ENCODE data around the gene PLCB2. TPM values are rescaled to one million over a fixed set of nuclear protein-coding genes. Genes with fewer than 3 reads are reported as not detected.

PLCB2 gene
- total and polyA plus RNA-seq, 7 donors, result 0.73 to 4.6 (median 2.0) TPM

DNA sequence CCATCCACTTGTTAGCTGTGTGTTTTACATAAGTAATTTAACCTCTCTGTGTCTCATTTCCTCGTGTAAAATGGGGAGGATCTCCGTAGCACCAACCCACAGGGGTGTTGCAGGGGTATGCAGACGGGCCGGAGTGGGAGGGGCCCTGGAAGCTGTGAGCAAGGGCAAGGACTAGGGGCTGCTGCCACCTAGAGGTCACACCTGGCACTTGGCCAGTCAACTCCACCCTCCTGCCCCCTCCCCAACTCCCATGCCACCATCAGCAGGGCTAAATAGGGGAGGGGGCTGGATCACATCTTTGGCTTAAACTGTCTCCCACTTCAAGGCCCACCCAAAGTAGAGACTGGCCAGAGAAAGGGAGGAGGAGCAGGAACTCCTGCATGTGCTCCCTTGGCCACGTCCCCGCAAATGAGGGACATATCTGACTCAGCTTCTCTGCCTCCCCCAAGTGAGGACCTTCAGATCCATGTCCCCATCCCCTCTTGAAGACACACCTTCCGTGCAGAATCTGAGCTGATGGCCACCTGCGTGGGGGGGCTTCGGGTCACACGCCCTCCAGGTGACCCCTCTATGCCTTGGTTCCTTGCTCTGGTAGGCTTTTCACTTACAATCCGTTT is 30.4 kb upstream of the PLCB2 start:
- Histone ChIP-seq H3K4me1 (peaks cover 81% of the 10 kb centered on the region), H3K36me3 (ENCODE audit: insufficient read depth in 1 of 2, low read depth in 1 of 2) (peaks cover 0 to 29% of the 10 kb centered on the region in 2 donors), H3K4me3 (peak overlapping the region; percentile 66), H3K27me3 (ENCODE audit: insufficient read depth in 3 of 3, low read length in 2 of 3) (no peaks in the 10 kb centered on the region), H3K9me3 (no peaks in the 10 kb centered on the region), H3K27ac (peak overlapping the region; percentile 93)
- TF ChIP-seq, protein P1, sequence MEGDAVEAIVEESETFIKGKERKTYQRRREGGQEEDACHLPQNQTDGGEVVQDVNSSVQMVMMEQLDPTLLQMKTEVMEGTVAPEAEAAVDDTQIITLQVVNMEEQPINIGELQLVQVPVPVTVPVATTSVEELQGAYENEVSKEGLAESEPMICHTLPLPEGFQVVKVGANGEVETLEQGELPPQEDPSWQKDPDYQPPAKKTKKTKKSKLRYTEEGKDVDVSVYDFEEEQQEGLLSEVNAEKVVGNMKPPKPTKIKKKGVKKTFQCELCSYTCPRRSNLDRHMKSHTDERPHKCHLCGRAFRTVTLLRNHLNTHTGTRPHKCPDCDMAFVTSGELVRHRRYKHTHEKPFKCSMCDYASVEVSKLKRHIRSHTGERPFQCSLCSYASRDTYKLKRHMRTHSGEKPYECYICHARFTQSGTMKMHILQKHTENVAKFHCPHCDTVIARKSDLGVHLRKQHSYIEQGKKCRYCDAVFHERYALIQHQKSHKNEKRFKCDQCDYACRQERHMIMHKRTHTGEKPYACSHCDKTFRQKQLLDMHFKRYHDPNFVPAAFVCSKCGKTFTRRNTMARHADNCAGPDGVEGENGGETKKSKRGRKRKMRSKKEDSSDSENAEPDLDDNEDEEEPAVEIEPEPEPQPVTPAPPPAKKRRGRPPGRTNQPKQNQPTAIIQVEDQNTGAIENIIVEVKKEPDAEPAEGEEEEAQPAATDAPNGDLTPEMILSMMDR (IDR thresholded peaks at IDR 0.05), result peak; percentile 50
- intact Hi-C loops (cut with DNase I), result loop anchor here in 1 of 2 donors (1.0 kb wide), 1 partner anchor 72 kb away; no protein-coding TSS in a partner anchor
- WGBS, 3 donors, result 32 to 56% (median 36%) methylated on average over 11 of the region's 11 CpGs
- ATAC-seq (peak in 1 of 4 donors; percentile 25), DNase-seq (peak; percentile 70 to 82)

DNA sequence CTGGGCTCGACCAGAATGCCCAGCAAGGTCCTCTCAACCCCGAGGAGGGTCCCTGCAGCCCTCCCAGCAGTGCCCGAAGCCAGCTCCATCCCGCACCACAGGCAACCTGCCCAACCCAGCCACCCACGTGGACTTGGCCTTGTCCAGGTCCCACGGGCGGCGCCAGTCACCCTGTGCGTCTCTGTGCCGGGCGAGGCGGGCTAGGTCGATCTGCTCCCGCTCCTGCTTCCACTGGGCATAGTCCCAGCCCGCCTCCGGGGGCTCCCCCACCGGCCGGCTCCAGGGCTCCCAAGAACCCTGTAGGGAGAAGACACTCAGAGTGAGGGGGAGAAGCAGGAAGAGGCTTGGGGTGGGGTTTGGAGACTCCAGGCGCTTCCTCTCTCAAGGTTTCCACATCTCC is 29.9 kb upstream of the PLCB2 start:
- peaks cover 82% of the 10 kb centered on the region for H3K4me1 ChIP-seq
- no peaks in the 10 kb centered on the region for H3K9me3 ChIP-seq
- intact Hi-C loops (cut with DNase I), result no loop called here
- DNase-seq (peak in 1 of 2 donors; percentile 57), ATAC-seq (no peak)
- H3K4me3 ChIP-seq, result peak overlapping the region; percentile 66
- 51 to 65% (median 53%) methylated on average over 19 of the region's 19 CpGs for WGBS, 3 donors
- no peaks in the 10 kb centered on the region for H3K27me3 ChIP-seq (ENCODE audit: insufficient read depth in 3 of 3, low read length in 2 of 3)
- peak overlapping the region; percentile 93 for H3K27ac ChIP-seq
- H3K36me3 ChIP-seq (ENCODE audit: insufficient read depth in 1 of 2, low read depth in 1 of 2), result peaks cover 0 to 29% of the 10 kb centered on the region in 2 donors
- TF ChIP-seq, protein P1 (IDR thresholded peaks at IDR 0.05), result no peak

DNA sequence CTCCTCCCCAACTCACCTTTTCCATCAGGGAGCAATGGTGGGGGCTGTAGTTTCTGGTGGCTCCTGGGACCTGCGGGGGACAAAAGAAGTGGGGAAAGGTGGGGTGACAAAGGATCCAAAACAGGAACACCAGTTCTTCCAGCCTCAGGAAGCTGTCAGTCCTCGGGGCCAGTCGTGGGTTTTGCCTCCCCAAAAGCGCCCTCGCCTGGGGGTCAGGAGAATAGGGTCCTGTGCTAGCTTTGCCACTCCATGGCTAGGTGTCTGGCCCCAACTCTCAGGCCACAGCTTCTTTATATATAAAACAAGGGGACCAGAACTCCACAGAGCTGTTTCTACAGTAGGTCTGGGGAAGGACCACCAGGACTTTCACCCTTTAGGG is 29.0 kb upstream of the PLCB2 start:
- ATAC-seq (no peak), DNase-seq (no peak)
- Histone ChIP-seq H3K27ac (peak overlapping the region; percentile 93), H3K4me3 (no peak overlapping the region), H3K36me3 (ENCODE audit: insufficient read depth in 1 of 2, low read depth in 1 of 2) (peaks cover 0 to 29% of the 10 kb centered on the region in 2 donors), H3K27me3 (ENCODE audit: insufficient read depth in 3 of 3, low read length in 2 of 3) (no peaks in the 10 kb centered on the region), H3K9me3 (no peaks in the 10 kb centered on the region), H3K4me1 (peaks cover 82% of the 10 kb centered on the region)
- TF ChIP-seq, protein P1 (IDR thresholded peaks at IDR 0.05), result no peak
- WGBS, 3 donors, result 70 to 83% (median 70%) methylated on average over 5 of the region's 5 CpGs
- intact Hi-C loops (cut with DNase I), result no loop called here

DNA sequence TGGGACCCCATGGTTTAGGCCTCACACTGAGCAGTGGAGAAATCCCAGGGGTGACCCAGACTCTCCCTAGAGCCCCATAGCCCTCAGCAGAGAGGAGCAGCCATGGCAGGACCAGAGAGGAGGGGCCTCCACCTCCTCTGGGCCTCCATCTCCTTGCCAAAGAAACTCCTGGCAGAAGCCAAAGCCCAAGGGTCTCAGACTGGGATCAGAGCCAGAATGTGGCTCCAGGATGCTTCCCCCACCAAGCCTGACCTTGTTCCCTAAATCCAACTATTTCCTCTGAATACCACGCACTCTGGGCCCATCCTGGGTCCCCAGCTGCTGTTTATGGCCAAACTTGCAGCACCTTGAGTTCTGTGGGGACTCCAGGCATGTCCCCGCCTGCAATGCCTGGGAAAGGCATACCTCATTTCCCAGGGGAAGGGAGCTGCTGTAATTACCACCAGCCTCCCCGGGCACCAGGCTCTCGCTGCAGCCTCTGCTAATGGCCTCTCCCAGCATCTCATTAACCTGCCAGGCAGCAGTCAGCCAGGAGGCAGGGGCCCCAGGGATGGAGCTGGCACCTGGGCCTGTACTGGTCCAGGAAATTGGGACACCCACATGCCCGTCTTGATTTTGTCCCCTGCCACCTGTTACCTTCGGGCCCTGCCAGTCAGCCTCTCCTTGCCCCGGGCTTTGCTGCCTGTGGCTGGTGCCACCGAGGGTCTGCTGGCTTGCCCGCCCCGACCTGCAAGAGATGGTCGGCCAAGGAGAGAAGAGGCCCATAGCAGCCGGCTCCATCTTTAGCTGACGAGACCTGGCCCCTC is 28.4 kb upstream of the PLCB2 start:
- Histone ChIP-seq H3K9me3 (no peaks in the 10 kb centered on the region), H3K4me1 (peaks cover 79% of the 10 kb centered on the region), H3K4me3 (no peak overlapping the region), H3K36me3 (ENCODE audit: insufficient read depth in 1 of 2, low read depth in 1 of 2) (peaks cover 0 to 29% of the 10 kb centered on the region in 2 donors), H3K27ac (peak overlapping the region; percentile 73), H3K27me3 (ENCODE audit: insufficient read depth in 3 of 3, low read length in 2 of 3) (no peaks in the 10 kb centered on the region)
- DNase-seq (no peak), ATAC-seq (no peak)
- TF ChIP-seq, protein P1 (IDR thresholded peaks at IDR 0.05), result no peak
- WGBS, 3 donors, result 64 to 77% (median 72%) methylated on average over 11 to 13 of the region's 13 CpGs
- intact Hi-C loops (cut with DNase I), result no loop called here
